ENCODE measurements around the gene AGFG1. TPM values are rescaled to one million over a fixed set of nuclear protein-coding genes. Genes with fewer than 3 reads are reported as not detected.

The AGFG1 gene
- total RNA-seq, 2 donors from 2014 or later, result 10.2 to 16.1 TPM

- ATAC-seq, result no peak
- H3K27me3 ChIP-seq, result no peaks in the 10 kb centered on the region
- intact Hi-C loops (cut with DNase I), result no loop called here
- WGBS, 2 donors, result 88 to 89% methylated on average over 2 of the region's 2 CpGs
- no peak for DNase-seq
- peaks cover 7% of the 10 kb centered on the region for H3K4me1 ChIP-seq
- H3K27ac ChIP-seq, result no peak overlapping the region
- no peak overlapping the region for H3K4me3 ChIP-seq
- no peaks in the 10 kb centered on the region for H3K9me3 ChIP-seq
- H3K36me3 ChIP-seq (replicated peaks in 1 of 2; ENCODE audit: insufficient read depth in 1 of 2, low read depth in 2 of 2), result no peaks in the 10 kb centered on the region
- TF ChIP-seq CTCF (IDR thresholded peaks at IDR 0.05) (no peak), POLR2A (IDR thresholded peaks at IDR 0.05) (no peak)
Observed at GRCh38 chr2:227497158-227497557, 25.2 kb downstream of the AGFG1 start.

- intact Hi-C loops (cut with DNase I), result no loop called here
- peaks cover 24% of the 10 kb centered on the region for H3K4me1 ChIP-seq
Observed at GRCh38 chr2:227499627-227500300, 27.8 kb downstream of the AGFG1 start.

GRCh38 chr2:227500301-227500630 lies 28.3 kb downstream of the AGFG1 start:
- 89 to 96% methylated on average over 1 of the region's 1 CpG for WGBS, 2 donors
- Histone ChIP-seq H3K27ac (no peak overlapping the region), H3K4me3 (no peak overlapping the region), H3K4me1 (peaks cover 25% of the 10 kb centered on the region), H3K36me3 (replicated peaks in 1 of 2; ENCODE audit: insufficient read depth in 1 of 2, low read depth in 2 of 2) (no peaks in the 10 kb centered on the region), H3K9me3 (no peaks in the 10 kb centered on the region), H3K27me3 (no peaks in the 10 kb centered on the region)
- ATAC-seq, result no peak
- DNase-seq, result no peak
- intact Hi-C loops (cut with DNase I), result no loop called here
- TF ChIP-seq POLR2A (IDR thresholded peaks at IDR 0.05) (no peak), CTCF (IDR thresholded peaks at IDR 0.05) (no peak)

More at GRCh38 chr2:227499627-227500300, 27.8 kb downstream of the AGFG1 start:
- Histone ChIP-seq H3K27me3 (no peaks in the 10 kb centered on the region), H3K9me3 (no peaks in the 10 kb centered on the region), H3K4me3 (no peak overlapping the region), H3K27ac (no peak overlapping the region), H3K36me3 (replicated peaks in 1 of 2; ENCODE audit: insufficient read depth in 1 of 2, low read depth in 2 of 2) (no peaks in the 10 kb centered on the region)
- no peak for DNase-seq
- ATAC-seq, result no peak
- TF ChIP-seq POLR2A (IDR thresholded peaks at IDR 0.05), result no peak
- 79 to 84% methylated on average over 6 of the region's 6 CpGs for WGBS, 2 donors

GRCh38 chr2:227503433-227504406 lies 31.8 kb downstream of the AGFG1 start:
- H3K36me3 ChIP-seq (replicated peaks in 1 of 2; ENCODE audit: insufficient read depth in 1 of 2, low read depth in 2 of 2), result no peaks in the 10 kb centered on the region
- 90 to 94% methylated on average over 5 of the region's 5 CpGs for WGBS, 2 donors
- no peaks in the 10 kb centered on the region for H3K9me3 ChIP-seq
- H3K4me3 ChIP-seq, result no peak overlapping the region
- peak overlapping the region in 2 of 4 donors; percentile 32 to 67 for H3K27ac ChIP-seq
- TF ChIP-seq POLR2A (IDR thresholded peaks at IDR 0.05) (no peak), CTCF (IDR thresholded peaks at IDR 0.05) (peak in 1 of 7 experiments; percentile 20)
- H3K4me1 ChIP-seq, result peaks cover 32% of the 10 kb centered on the region
- DNase-seq (peak; percentile 39 to 62 (median 56)), ATAC-seq (peak; percentile 79)
- H3K27me3 ChIP-seq, result no peaks in the 10 kb centered on the region
- intact Hi-C loops (cut with DNase I), result no loop called here

GRCh38 chr2:227504700-227505099 lies 32.7 kb downstream of the AGFG1 start:
- no peak for ATAC-seq
- Histone ChIP-seq H3K9me3 (no peaks in the 10 kb centered on the region), H3K27ac (no peak overlapping the region), H3K36me3 (replicated peaks in 1 of 2; ENCODE audit: insufficient read depth in 1 of 2, low read depth in 2 of 2) (no peaks in the 10 kb centered on the region), H3K4me3 (no peak overlapping the region), H3K4me1 (peaks cover 33% of the 10 kb centered on the region), H3K27me3 (no peaks in the 10 kb centered on the region)
- WGBS, 2 donors, result 70 to 78% methylated on average over 3 of the region's 3 CpGs
- intact Hi-C loops (cut with DNase I), result no loop called here
- DNase-seq, result no peak
- TF ChIP-seq CTCF (IDR thresholded peaks at IDR 0.05), result no peak
- no peak for TF ChIP-seq POLR2A (IDR thresholded peaks at IDR 0.05)

Data from body of pancreas (tissue), 4 donors.